ENCODE measurements around the gene MEIOC. TPM values are rescaled to one million over a fixed set of nuclear protein-coding genes. Genes with fewer than 3 reads are reported as not detected.
A peak's percentile ranks its signal among the peaks of the same experiment; 100 is the strongest.

MEIOC gene
- total and polyA plus RNA-seq, 9 of the 15 experiments (the other 6 are each of a cell fraction or from before 2014, with no cell fraction given): 0.04 to 0.23 (median 0.06) TPM; not detected in 5

GRCh38 chr17:44629314-44629713, 27.0 kb upstream of the MEIOC start:
- H3K9me1 ChIP-seq (ENCODE audit: control insufficient read depth, insufficient read depth, low read length): no peaks in the 10 kb centered on the region
- intact Hi-C loops (cut with micrococcal nuclease): no loop called here
- BruUV-seq (replicated peaks): no TSS peak
- no peak overlapping the region for H3K9ac ChIP-seq (ENCODE audit: insufficient read depth in 1 of 2, low read depth in 2 of 2, low read length in 2 of 2)
- H3K27me3 ChIP-seq (ENCODE audit: control insufficient read depth in 2 of 2, insufficient read depth in 2 of 2, low read length in 2 of 2): peaks cover 6 to 10% of the 10 kb centered on the region in 2 experiments; a peak in 2 of 5 replicates
- FAIRE-seq (no peak), DNase-seq (ENCODE audit: extremely low read depth in 1 of 4, low spot score in 3 of 4) (peak in 1 of 4 experiments; percentile 1), ATAC-seq (no peak)
- WGBS (ENCODE audit: insufficient coverage, low coverage, missing lambda C conversion rate): 56% methylated on average over 13 of the region's 13 CpGs
- peaks cover 0 to 7% of the 10 kb centered on the region in 2 experiments; a peak in 2 of 5 replicates for H3K4me1 ChIP-seq (replicated peaks in 1 of 2; ENCODE audit: control insufficient read depth in 2 of 2, insufficient read depth in 2 of 2, low read length in 2 of 2)
- no peaks in the 10 kb centered on the region for H3K9me3 ChIP-seq (replicated peaks; ENCODE audit: control insufficient read depth, insufficient read depth, low read depth, low read length)
- POLR2A ChIA-PET: interaction anchor here (0.6 kb wide), 2 partner anchors 19 to 92 kb away, joined by 3 to 5 read pairs; no protein-coding TSS in a partner anchor
- H3K27ac ChIP-seq (ENCODE audit: extremely low read depth, low read depth, low read length): no peak overlapping the region
- no peak overlapping the region for H3K4me3 ChIP-seq
- H3K79me2 ChIP-seq (ENCODE audit: control insufficient read depth, insufficient read depth, low read length): no peaks in the 10 kb centered on the region
- H3K36me3 ChIP-seq (ENCODE audit: control insufficient read depth, insufficient read depth, low read length): no peaks in the 10 kb centered on the region
- H4K20me1 ChIP-seq (replicated peaks; ENCODE audit: control insufficient read depth, insufficient read depth, low read length): no peaks in the 10 kb centered on the region
- no peak overlapping the region for H3K4me2 ChIP-seq (ENCODE audit: insufficient read depth, low read length)
- CTCF ChIA-PET (ENCODE audit: low intra/inter-chr PET ratio): no interaction called here
- H2AFZ ChIP-seq (ENCODE audit: low read depth, low read length): no peak overlapping the region
- in situ Hi-C loops (cut with MboI): no loop called here
- TF ChIP-seq PTRF (tag; IDR thresholded peaks at IDR 0.05): no peak
- no peak for TF ChIP-seq SETDB1 (IDR thresholded peaks at IDR 0.05; ENCODE audit: low read length)
- TF ChIP-seq ARID2 (IDR thresholded peaks at IDR 0.05): no peak
- TF ChIP-seq POLR3A (IDR thresholded peaks at IDR 0.05; ENCODE audit: borderline replicate concordance, extremely low read depth, insufficient read depth, insufficient read length): no peak
- TF ChIP-seq PRPF4 (IDR thresholded peaks at IDR 0.05; ENCODE audit: insufficient read depth, low read depth, low read length, poor library complexity, severe bottlenecking): no peak
- TF ChIP-seq RAD21 (CRISPR knock-in tag; conservative IDR thresholded peaks at IDR 0.05 in 1 of 2, IDR thresholded peaks at IDR 0.05 in 1 of 2): no peak
- TF ChIP-seq, protein P1, sequence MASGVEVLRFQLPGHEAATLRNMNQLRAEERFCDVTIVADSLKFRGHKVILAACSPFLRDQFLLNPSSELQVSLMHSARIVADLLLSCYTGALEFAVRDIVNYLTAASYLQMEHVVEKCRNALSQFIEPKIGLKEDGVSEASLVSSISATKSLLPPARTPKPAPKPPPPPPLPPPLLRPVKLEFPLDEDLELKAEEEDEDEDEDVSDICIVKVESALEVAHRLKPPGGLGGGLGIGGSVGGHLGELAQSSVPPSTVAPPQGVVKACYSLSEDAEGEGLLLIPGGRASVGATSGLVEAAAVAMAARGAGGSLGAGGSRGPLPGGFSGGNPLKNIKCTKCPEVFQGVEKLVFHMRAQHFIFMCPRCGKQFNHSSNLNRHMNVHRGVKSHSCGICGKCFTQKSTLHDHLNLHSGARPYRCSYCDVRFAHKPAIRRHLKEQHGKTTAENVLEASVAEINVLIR (CRISPR knock-in tag; IDR thresholded peaks at IDR 0.05): no peak
- no peak for TF ChIP-seq NONO (IDR thresholded peaks at IDR 0.05; ENCODE audit: low read depth in 2 of 2, low read length in 1 of 2)
- TF ChIP-seq DLX4 (CRISPR knock-in tag; IDR thresholded peaks at IDR 0.05): no peak
- no peak for TF ChIP-seq ZNF121 (CRISPR knock-in tag; conservative IDR thresholded peaks at IDR 0.05)
- TF ChIP-seq ZNF592 (IDR thresholded peaks at IDR 0.05): no peak
- TF ChIP-seq CEBPZ (IDR thresholded peaks at IDR 0.05; ENCODE audit: borderline replicate concordance, low read depth, low read length): no peak
- TF ChIP-seq MTA2 (IDR thresholded peaks at IDR 0.05; ENCODE audit: low read depth): no peak

Measured in K562 (cell line).